Caco-2 (cell line): ENCODE measurements around the gene KLHL13. TPM values are rescaled to one million over a fixed set of nuclear protein-coding genes. Genes with fewer than 3 reads are reported as not detected.

Source experiments
- BruUV-seq: library from RNA; stranded (reverse); fragments of 400-500 nt; replicated peaks from 2 replicates; lab custom pipeline; 2021; lab: Mats Ljungman, UMichigan
- CTCF ChIA-PET: fragments of 300-600 bp; sonication (Branson Sonifier 250); formaldehyde crosslinking; loops from one replicate; lab custom pipeline; 2022; ENCODE audit warnings: antibody characterized with exemption; lab: Charles Lee
- POLR2A ChIA-PET: fragments of 300-600 bp; sonication (Branson Sonifier 250); formaldehyde crosslinking; loops from one replicate; lab custom pipeline; 2022; ENCODE audit warnings: antibody characterized with exemption; lab: Charles Lee
- DNase-seq, 2 experiments: peaks; one replicate each; pipeline versions ENCODE4 v3.0.0 to v3.0.0-alpha.2; 2020 to 2022
- H3K27me3 ChIP-seq: replicated peaks from 2 replicates; pipeline ENCODE4 v1.6.0; 2011; ENCODE audit warnings: low read length; ENCODE audit not compliant: control insufficient read depth, insufficient read depth
- H3K36me3 ChIP-seq: 2 replicates; pipeline ENCODE4 v1.5.1; 2011; ENCODE audit warnings: low read length; ENCODE audit not compliant: control insufficient read depth, insufficient read depth
- H3K4me1 ChIP-seq: fragments of 250-450 bp; sonication (Bioruptor Pico); 2 replicates; pipeline ENCODE4 v1.5.1; 2020; ENCODE audit warnings: mild to moderate bottlenecking
- H3K4me3 ChIP-seq: 2 replicates; pipeline ENCODE4 v1.5.1; 2011; ENCODE audit warnings: low read depth, mild to moderate bottlenecking, control low read depth, low read length
- H3K9me3 ChIP-seq: fragments of 250-450 bp; sonication (Bioruptor Pico); 2 replicates; pipeline ENCODE4 v1.5.1; 2020; ENCODE audit warnings: mild to moderate bottlenecking, moderate library complexity
- H3K27ac Mint-ChIP-seq: one replicate; pipeline ENCODE4 v1.8.0; 2022; ENCODE audit warnings: mixed read lengths; ENCODE audit not compliant: unreplicated experiment
- H3K27me3 Mint-ChIP-seq: one replicate; pipeline ENCODE4 v1.8.0; 2022; ENCODE audit warnings: mixed read lengths; ENCODE audit not compliant: insufficient read depth, unreplicated experiment
- H3K36me3 Mint-ChIP-seq: one replicate; pipeline ENCODE4 v1.8.0; 2022; ENCODE audit warnings: mild to moderate bottlenecking, mixed read lengths; ENCODE audit not compliant: insufficient read depth, unreplicated experiment
- H3K4me1 Mint-ChIP-seq: one replicate; pipeline ENCODE4 v1.8.0; 2022; ENCODE audit warnings: low read depth, mixed read lengths; ENCODE audit not compliant: unreplicated experiment
- H3K4me3 Mint-ChIP-seq: one replicate; pipeline ENCODE4 v1.8.0; 2022; ENCODE audit warnings: mild to moderate bottlenecking, moderate library complexity, mixed read lengths; ENCODE audit not compliant: unreplicated experiment
- H3K9me3 Mint-ChIP-seq: one replicate; pipeline ENCODE4 v1.8.0; 2022; ENCODE audit warnings: mixed read lengths; ENCODE audit not compliant: unreplicated experiment
- CTCF ChIP-seq, 2 experiments: fragments of 200-600 bp in 1 of 2; IDR thresholded peaks; 1 replicate in 1 of 2; 2 replicates in 1 of 2; pipeline versions ENCODE4 v1.5.1 to v1.8.0; 2011 to 2022; ENCODE audit warnings: antibody characterized with exemption in 1 of 2, control low read depth in 1 of 2, inconsistent platforms in 1 of 2, low read depth in 1 of 2, low read length in 1 of 2, mild to moderate bottlenecking in 1 of 2, moderate library complexity in 1 of 2; ENCODE audit not compliant: insufficient read depth in 1 of 2, severe bottlenecking in 1 of 2, unreplicated experiment in 1 of 2
- intact Hi-C: fragments of 100-400 bp; cut with micrococcal nuclease; formaldehyde crosslinking; loops from one replicate; pipeline ENCODE4 v1.10.0; 2022; ENCODE audit not compliant: unreplicated experiment
- total RNA-seq: library from RNA; stranded (reverse); gene quantifications from 2 replicates; pipeline ENCODE4 v1.2.3, GENCODE V29; 2022

KLHL13 gene
- total RNA-seq, 1 experiment from 2014 or later, result 9.1 TPM

- no peak overlapping the region for H3K4me3 Mint-ChIP-seq
- no TSS peak for BruUV-seq
- no peaks in the 10 kb centered on the region for H3K27me3 Mint-ChIP-seq
- no peaks in the 10 kb centered on the region for H3K9me3 Mint-ChIP-seq
- H3K36me3 ChIP-seq, result no peaks in the 10 kb centered on the region
- ChIA-PET POLR2A (no interaction called here), CTCF (no interaction called here)
- H3K27ac Mint-ChIP-seq, result no peak overlapping the region
- intact Hi-C loops, result no loop called here
- no peaks in the 10 kb centered on the region for H3K4me1 Mint-ChIP-seq
- H3K4me1 ChIP-seq, result no peaks in the 10 kb centered on the region
- no peaks in the 10 kb centered on the region for H3K36me3 Mint-ChIP-seq
- no peak overlapping the region for H3K4me3 ChIP-seq
- H3K27me3 ChIP-seq, result no peaks in the 10 kb centered on the region
- H3K9me3 ChIP-seq, result no peaks in the 10 kb centered on the region
- DNase-seq, result no peak
- TF ChIP-seq CTCF (IDR thresholded peaks at IDR 0.05; ENCODE audit: insufficient read depth in 1 of 2, low read depth in 1 of 2, low read length in 1 of 2, severe bottlenecking in 1 of 2, unreplicated experiment in 1 of 2), result no peak
These were observed 196.9 kb downstream of the KLHL13 start for GRCh38 chrX:117919755-117920154.

- intact Hi-C loops, result no loop called here
- H3K4me3 Mint-ChIP-seq, result no peak overlapping the region
- no peak for DNase-seq
- H3K9me3 Mint-ChIP-seq, result no peaks in the 10 kb centered on the region
- no TSS peak for BruUV-seq
- Histone ChIP-seq H3K9me3 (no peaks in the 10 kb centered on the region), H3K4me3 (no peak overlapping the region), H3K4me1 (no peaks in the 10 kb centered on the region), H3K36me3 (no peaks in the 10 kb centered on the region), H3K27me3 (no peaks in the 10 kb centered on the region)
- TF ChIP-seq CTCF (IDR thresholded peaks at IDR 0.05; ENCODE audit: insufficient read depth in 1 of 2, low read depth in 1 of 2, low read length in 1 of 2, severe bottlenecking in 1 of 2, unreplicated experiment in 1 of 2), result no peak
- H3K36me3 Mint-ChIP-seq, result no peaks in the 10 kb centered on the region
- ChIA-PET POLR2A (no interaction called here), CTCF (no interaction called here)
- no peaks in the 10 kb centered on the region for H3K4me1 Mint-ChIP-seq
- H3K27ac Mint-ChIP-seq, result no peak overlapping the region
- H3K27me3 Mint-ChIP-seq, result no peaks in the 10 kb centered on the region
These were observed 206.4 kb downstream of the KLHL13 start for GRCh38 chrX:117910216-117910615.

GRCh38 chrX:117898226-117898625 lies 218.4 kb downstream of the KLHL13 start:
- H3K27ac Mint-ChIP-seq, result no peak overlapping the region
- Histone ChIP-seq H3K27me3 (no peaks in the 10 kb centered on the region), H3K4me1 (no peaks in the 10 kb centered on the region), H3K9me3 (no peaks in the 10 kb centered on the region), H3K36me3 (no peaks in the 10 kb centered on the region), H3K4me3 (no peak overlapping the region)
- ChIA-PET POLR2A (no interaction called here), CTCF (no interaction called here)
- no peaks in the 10 kb centered on the region for H3K4me1 Mint-ChIP-seq
- no TSS peak for BruUV-seq
- intact Hi-C loops, result no loop called here
- DNase-seq, result no peak
- no peaks in the 10 kb centered on the region for H3K27me3 Mint-ChIP-seq
- no peaks in the 10 kb centered on the region for H3K36me3 Mint-ChIP-seq
- no peak for TF ChIP-seq CTCF (IDR thresholded peaks at IDR 0.05; ENCODE audit: insufficient read depth in 1 of 2, low read depth in 1 of 2, low read length in 1 of 2, severe bottlenecking in 1 of 2, unreplicated experiment in 1 of 2)
- no peak overlapping the region for H3K4me3 Mint-ChIP-seq
- H3K9me3 Mint-ChIP-seq, result no peaks in the 10 kb centered on the region
